Muscle of back (tissue), 13 donors: ENCODE results near the gene DEPDC4. TPM values are rescaled to one million over a fixed set of nuclear protein-coding genes. Genes with fewer than 3 reads are reported as not detected.
"Not testable (repeated sequence)": the region's sequence is repeated elsewhere in the genome, so short reads cannot be mapped to it uniquely, and the experiment has no call there.

Experiments
- DNase-seq, 3 donors: peaks; one replicate each; pipeline versions ENCODE4 v3.0.0 to v3.0.0-alpha.2; 2013
- long read RNA-seq, 9 donors: transcript quantifications; one replicate each; lab custom pipeline, GENCODE V29; 2026
- polyA plus RNA-seq, 10 donors: library from polyadenylated mRNA; unstranded; fragments of 120-200 nt; gene quantifications; one replicate each; pipeline ENCODE4 v1.2.1, GENCODE V29; 2013; ENCODE audit not compliant: insufficient read length in 10 of 10

The DEPDC4 gene
- 1 to 10 TPM; 1.0 to 3.6 (median 1.6) TPM for polyA plus RNA-seq
- long read RNA-seq, donor 1, result 0 reads
- long read RNA-seq, donor 2, result 0 reads
- long read RNA-seq, donor 3, result 0 reads
- long read RNA-seq, donor 4, partial matches to known transcripts, result 25 of 25 reads
- long read RNA-seq, donor 4, other reads (novel, unspliced or antisense), result 0 of 25 reads
- long read RNA-seq, donor 5, result 0 reads
- long read RNA-seq, donor 6, result 0 reads
- long read RNA-seq, donor 7, result 0 reads
- long read RNA-seq, donor 8, result 0 reads
- long read RNA-seq, donor 9, result 0 reads

DNA sequence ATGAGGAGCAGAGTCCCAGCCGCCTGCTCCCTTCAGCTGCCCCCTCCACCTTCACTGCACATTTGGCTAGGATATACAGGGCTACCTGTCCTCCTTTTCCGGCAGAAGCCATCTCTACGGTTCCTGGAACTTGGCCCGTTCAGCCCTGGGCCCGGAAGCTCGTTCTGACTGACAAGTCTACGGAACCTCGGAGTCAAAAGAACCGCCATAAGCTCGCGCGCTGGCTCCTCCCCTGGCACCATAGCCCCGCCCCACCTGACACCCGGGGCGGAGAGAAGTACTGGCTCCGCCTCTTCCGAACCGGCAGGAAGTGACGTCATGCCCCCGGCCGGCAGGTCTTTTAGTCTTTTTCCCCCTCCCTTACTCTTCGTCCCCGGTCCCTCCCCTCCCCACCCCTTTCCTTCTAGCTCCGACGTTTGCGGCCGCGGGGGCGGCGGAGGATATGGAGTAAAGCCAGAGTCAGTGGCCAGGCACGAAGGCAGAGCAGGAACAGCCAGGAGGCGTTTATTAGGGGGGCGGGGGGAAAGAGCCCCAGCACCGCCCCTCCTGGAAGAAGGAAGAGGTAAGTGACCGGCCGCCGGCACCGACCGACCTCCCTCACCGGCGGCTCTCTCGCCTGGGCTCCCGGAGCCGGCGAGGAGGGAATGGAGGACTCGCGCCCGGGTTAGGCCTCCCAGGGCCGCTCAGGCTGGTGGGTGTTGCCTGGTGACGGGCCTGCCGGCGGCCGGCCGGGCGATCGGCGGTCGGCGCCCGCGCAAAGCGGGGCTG lies at the start of gene DEPDC4, which contains the start of gene SCYL2:
TSS of gene DEPDC4 (minus strand) at position 245 of the 768 bp plus-strand sequence. CDS start at position 242, 3 bp downstream.
TSS of gene SCYL2 (plus strand) at position 343 of the 768 bp plus-strand sequence. CDS start 15,794 bp downstream, outside the sequence.
- peak; percentile 96 to 98 (median 97) for DNase-seq

DNA sequence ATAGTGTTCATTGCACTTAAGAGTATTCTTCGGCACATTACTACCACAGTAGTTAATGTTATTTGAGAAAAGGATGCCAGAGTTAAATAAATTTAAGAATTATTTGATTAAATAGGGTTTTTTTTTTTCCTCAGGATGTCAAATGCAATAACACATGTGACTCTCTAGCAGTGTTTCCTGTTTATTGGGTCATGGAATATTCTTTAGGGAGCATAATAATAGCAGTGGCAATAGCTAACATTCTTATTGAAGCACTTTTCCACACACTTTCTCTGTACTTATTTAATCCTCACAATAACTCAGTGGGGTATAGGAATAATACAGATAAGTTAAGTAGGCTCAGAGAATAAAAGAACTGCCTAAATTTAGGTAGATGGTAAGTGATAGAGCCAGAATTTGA lies 44.4 kb upstream of the DEPDC4 start:
- no peak for DNase-seq

DNA sequence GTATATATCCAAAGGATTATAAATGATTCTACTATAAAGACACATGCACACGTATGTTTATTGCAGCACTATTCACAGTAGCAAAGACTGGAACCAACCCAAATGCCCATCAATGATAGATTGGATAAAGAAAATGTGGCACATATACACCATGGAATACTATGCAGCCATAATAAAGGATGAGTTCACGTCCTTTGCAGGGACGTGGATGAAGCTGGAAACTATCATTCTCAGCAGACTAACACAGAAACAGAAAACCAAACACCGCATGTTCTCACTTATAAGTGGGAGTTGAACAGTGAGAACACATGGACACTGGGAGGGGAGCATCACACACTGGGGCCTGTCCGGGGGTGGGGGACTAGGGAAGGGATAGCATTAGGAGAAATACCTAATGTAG lies 41.3 kb upstream of the DEPDC4 start:
- DNase-seq, result not testable (repeated sequence)

DNA sequence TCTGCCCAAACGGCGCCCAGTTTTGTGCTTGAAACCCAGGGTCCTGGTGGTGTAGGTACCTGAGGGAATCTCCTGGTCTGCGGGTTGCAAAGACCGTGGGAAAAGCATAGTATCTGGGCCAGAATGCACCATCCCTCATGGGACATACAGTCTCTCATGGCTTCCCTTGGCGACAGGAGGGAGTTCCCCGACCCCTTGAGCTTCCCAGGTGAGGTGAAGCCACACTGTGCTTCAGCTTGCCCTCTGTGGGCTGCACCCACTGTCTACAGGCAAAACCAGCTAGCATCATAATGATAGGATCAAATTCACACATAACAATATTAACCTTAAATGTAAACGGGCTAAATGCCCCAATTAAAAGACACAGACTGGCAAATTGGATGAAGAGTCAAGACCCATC lies 37.5 kb upstream of the DEPDC4 start:
- DNase-seq, result not testable (repeated sequence)

DNA sequence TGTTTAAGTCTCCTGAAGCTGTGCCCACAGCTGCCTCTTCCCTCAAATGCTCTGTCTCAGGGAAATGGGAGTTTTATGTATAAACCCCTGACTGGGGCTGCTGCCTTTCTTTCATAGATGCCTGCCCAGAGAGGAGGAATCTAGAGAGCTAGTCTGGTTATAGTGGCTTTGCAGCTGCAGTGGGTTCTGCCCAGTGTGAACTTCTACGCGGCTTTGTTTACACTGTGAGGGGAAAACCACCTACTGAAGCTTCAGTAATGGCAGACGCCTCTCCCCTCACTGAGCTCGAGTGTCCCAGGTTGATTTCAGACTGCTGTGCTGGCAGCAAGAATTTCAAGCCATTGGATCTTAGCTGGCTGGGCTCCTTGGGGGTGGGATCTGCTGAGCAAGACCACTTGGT lies 37.0 kb upstream of the DEPDC4 start:
- DNase-seq, result no peak

DNA sequence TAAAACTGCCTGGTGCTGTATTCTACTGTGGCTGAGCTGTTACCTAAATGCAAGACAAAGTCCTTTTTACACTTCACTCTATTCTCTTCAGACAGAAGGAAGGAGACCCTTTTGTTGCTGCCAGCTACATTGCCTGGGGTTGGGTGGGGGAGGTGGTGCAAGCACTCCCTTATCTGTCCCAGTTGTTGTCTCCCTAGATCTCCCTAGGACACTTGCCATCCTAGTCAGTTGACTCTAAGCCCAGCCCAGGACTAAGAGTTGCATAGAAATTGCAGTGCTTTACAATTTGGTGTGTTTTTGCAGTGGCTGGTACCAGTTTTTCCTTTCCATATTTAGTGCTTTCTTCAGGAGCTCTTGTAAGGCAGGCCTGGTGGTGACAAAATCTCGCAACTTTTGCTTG lies 35.2 kb upstream of the DEPDC4 start:
- DNase-seq, result no peak

DNA sequence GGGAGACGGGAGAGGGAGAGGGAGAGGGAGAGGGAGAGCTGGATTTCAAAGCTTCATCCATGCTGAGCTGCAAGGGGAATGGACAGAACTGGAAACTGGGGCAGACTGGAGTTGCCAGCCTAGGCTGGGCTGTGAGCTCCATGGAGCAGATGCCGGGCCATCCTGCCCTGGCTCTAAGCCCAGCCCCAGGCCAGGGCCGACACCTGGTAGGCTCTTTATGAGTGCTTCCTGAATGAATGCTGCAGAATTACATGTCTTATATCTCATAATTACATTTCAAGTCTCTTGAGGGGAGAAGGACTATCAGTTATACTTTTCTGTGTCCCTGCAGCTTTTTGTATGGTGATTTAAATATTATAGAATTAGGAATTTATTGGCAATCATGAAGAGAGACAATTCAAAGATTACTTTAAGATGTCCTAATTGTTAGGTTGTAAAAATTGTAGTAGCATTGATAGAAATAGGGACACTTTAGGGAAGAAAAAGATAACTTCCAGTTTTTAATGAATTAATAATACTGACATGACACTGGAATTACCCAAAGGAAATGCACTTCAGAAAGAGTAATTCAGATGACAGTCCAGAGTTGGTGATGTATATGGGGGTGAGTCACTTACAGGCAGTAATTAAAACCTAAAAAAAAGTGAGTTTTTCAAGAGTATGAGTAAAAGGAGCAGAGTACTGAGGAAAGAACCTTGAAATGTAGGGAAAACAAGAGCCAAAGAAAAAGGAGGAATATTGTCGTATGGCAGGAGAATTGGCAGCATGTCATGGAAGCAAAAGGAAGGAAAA lies 29.1 kb upstream of the DEPDC4 start:
- no peak for DNase-seq

DNA sequence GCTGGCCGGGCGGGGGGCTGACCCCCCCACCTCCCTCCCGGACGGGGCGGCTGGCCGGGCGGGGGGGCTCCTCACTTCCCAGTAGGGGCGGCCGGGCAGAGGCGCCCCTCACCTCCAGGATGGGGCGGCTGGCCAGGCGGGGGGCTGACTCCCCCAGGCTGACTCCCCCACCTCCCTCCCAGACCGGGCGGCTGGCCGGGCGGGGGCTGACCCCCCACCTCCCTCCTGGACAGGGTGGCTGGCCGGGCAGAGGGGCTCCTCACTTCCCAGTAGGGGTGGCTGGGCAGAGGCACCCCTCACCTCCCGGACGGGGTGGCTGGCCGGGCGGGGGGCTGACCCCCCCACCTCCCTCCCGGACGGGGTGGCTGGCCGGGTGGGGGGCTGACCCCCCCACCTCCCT lies 27.5 kb upstream of the DEPDC4 start:
- not testable (repeated sequence) for DNase-seq

DNA sequence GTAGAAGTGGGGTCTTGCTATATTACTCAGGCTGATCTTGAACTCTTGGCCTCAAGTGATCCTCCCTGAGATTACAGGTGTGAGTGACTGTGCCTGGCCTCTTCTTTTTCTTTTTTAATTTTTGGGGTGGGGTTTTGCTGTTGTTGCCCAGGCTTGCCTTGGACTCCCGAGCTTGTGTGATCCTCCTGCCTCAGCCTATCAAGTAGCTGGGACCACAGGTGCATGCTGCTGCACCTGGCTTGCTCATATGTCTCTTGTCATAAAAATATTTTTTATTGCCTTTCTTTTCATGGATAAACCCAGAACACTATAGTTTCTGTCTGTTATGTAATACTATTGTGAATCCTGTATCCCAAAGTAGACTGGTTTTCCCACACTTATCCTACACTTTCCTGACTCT lies 26.1 kb upstream of the DEPDC4 start:
- DNase-seq, result no peak

DNA sequence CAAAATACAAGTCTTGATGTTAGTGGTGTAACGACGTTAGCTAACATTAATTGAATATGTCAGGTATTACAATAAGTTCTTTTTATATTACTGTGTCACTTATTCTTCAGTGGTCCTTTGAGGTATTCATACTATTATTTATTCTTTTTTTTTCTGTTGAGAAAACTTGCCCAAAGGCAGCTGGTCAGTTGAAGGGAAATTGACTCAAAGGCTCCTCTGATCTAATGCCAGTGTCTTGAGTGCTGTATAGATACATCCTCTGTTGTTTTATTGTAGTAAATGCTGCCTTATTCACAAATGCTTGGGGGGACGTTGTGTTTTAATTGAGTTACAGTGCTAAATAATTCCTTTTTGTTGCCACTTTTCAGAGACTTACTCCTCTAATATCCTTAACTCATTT lies 23.1 kb upstream of the DEPDC4 start:
- no peak for DNase-seq

DNA sequence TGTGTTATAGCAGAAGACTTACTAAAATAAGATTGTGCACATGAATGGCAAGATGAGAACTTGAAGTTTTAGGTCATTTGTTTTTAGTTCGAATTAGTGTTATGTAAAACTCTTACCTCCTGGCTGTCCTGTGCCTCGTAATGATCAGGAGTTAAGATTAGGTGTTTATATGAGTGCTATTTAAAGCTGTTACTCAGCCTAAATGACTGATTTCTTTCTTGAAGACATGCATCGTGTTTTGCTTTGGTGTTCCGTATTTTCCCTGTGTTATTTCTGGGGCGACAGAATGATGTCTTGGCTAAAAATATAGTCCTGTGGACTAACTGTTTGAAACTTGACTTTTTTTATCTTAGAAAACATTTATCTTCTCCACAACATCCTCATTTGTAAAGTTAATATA lies 22.2 kb upstream of the DEPDC4 start:
- DNase-seq, result no peak

DNA sequence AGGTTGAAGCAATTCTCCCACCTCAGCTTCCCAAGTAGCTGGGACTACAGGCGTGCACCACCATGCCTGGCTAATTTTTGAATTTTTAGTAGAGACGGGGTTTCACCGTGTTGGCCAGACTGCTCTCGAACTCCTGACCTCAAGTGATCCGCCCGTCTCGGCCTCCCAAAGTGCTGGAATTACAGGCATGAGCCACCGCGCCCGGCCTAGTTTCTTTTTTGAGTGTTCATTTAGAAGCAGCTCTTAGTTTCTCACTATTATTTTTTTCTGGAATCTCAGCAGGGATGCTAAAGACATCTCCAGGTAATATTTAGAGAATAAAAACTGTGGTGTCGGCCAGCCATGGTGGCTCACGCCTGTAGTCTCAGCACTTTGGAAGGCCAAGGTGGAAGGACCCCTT lies 17.7 kb upstream of the DEPDC4 start:
- DNase-seq, result not testable (repeated sequence)

DNA sequence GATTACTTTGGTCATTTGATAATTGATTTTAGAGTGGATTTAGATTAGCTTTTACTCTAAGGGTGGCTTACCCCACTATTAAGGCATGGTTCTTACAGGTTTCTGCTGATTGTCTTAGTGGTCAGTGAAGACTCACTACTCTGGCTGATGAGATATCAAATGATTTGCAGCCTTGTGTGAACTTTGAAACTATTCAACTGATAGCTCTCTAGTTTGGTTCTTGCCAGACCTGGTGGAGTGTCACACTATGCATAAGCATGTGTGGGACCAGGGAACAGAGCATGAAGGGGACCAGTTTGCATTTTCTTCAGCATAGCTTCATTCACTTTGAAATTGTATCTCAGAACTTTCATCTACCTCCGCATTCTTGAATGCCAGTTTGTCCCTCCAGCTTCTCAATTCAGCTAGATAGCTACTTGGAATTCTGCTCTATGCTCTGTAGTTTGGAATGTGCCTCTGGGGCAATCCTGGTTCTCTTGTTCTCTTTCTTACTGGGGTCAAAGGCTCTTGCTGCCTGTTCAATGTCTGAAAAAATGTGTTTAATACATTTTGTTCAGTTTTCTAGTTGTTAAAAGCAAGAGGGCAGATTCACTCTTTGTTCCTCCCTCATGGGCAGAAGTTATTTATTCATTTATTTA lies 12.8 kb upstream of the DEPDC4 start:
- no peak for DNase-seq

DNA sequence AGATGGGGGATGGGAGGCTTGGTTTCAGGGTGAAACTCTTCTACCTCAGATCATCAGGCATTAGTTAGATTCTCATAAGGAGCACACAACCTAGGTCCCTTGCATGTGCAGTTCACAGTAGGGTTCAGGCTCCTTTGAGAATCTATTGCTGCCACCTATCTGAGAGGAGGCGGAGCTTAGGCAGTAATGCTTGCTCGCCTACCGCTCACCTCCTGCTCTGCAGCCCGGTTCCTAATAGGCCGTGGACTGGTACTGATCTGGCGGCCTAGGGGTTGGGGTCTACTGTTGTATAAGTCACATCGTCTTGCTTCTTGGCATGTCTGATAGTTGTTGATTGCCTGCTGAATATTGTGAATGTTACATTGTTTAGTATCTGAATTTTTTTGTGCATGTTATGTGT lies 12.3 kb upstream of the DEPDC4 start:
- DNase-seq, result no peak

DNA sequence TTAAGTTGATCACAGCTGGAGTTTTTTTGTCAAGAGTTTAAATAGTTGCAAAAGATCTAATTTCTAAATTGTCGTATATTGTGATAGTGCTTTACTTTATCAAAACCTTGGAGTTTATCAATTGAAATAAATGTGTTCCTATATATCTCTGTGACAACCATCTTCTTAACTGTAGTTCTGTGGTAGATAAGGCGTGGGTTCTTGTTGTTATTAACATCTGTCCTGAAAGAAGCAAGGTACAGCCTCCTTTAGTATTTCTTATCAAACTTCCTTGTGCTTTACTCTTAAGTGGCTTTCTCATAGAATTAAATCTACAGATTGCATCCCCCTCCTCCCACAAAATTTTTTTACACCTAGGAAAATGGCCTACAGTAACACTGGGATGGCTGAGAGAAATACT lies 7.4 kb upstream of the DEPDC4 start:
- DNase-seq, result no peak

DNA sequence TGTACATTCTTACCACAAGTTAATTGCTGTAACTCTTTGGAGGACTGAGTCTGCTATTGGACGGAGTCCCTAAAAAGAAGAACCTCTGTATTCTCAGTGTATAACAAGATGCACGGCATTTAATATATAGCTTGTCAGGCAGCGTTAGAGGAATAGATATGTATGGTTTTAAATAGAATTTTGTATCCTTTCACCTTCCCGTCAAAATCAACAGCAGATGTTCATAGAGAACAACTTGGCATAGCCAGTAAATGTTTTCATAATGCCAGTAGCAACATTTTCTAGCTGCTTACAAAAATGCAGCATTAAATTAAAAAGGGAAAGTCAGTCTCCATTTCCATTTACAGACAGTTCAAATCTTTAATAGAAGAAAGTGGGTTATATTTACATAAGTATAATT lies 6.9 kb upstream of the DEPDC4 start:
- DNase-seq, result no peak

DNA sequence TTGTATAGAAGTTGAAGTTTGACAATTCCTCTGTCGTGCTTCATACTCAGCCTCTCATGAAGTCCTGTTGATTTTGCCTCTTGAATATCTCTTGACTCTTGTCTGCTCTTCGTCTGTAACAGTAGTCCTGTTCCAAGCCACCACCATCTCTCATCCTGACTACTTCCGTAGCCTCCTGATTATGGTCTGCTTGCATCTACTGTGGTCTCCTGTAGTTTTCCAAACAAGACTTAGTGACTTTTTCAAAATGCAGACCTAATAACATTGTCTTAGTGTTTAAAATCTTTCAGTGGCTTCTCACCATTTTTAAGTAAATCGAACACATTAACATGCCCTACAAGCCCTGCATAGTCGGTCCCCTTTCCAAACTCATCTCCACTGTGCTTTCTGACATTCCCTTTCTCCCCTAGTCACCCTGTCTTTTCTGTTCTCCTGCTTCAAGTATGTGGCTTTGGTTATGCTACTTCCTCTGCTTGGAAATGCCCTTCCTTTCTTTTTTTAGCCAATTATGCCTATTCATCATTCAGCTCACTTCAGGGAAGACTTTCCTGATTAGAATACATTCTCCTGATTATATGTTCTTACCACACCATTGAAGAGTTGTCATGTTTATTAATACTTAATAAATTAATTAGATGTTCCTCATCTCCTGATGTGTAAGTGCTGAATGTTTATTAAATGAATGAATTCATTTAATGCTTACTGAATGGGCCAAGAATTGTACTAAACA lies 2.1 kb upstream of the DEPDC4 start:
- DNase-seq, result peak in 1 of 3 donors; percentile 12

DNA sequence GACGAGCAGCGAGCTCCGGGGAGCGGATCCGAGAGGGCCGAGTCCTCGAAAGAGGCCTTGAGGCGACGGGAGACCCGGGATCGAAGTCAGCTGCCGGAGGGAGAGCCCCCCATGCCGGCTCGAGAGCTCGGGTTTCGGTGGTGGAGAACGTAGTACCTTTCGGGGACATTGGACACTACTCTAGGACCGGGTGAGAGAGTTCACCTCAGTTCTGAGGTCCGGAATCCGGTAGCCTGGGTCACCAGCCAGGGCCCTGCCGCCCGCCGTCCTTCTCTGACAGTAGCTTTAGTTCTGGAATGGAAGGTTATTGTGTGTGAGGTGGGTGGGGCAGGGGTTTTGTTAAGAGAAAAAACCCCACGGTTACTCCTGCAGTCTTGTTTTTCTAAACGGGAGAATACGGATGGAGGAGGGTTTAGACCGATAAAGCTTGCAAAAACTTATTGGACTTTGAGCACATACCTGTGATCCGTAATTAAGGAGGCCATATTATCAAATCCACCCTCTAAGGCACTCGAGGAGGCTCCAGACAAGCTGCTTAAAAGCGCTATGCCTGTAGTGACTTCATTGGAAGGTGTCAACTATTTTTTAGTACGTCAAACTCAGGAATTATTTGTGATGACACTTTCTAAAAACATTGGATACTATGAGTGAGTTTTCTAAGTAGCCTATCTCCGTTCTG lies 863 bp upstream of the DEPDC4 start:
- peak in 1 of 3 donors; percentile 10 for DNase-seq

DNA sequence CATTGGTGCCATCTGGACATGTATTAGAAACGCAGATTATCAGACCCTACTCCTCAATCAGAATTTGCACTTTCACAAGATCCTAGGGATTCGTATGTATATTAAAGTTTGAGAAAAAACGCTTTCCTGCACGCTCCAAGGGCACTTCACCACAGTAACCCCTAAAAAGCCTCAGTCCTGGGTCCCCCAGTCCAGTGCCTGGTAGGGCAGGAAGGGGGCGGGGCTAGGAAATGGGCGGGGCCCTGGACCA lies 369 bp downstream of the DEPDC4 start:
- no peak for DNase-seq

DNA sequence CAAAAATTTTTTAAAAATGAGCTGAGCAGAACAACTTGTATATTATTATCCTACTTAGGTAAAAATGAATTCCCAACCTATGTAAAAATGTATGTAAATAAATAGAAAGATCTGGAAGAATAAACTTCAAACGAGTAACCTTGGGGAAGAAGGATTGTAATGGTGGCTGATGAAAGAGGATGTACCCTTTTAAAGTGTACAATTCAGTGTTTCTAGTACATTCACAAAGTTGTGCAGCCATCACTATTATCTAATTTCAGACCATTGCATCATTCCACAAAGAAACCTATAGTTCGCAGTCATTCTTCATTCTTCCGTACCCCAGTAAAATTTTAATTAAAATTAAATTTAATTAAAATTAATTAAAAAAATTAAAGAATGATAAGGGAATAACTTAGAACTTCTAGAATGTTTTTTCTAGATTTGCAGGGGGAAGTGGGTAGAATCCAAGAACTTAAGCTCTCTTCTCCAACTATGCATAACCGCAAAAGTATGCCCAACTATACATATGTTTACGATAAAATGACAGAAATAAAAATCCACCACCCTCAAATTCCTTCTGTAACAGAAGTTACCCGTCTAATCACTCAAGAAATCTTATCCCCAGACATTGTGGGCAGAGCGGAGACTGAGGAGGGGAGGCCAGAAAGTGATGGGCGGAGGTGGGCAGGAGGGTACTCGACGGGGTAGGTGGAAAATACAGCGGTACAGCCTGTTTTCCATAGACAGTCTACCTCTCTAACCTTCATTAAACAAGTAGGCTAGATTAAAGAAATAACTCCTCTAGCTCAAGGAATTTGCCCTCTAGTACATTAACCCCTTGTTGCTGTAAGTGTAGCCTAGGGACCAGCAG lies 921 bp downstream of the DEPDC4 start:
- DNase-seq, result peak in 1 of 3 donors; percentile 2
